ENCODE measurements around the gene CDHR2.

Gene CDHR2

DNA sequence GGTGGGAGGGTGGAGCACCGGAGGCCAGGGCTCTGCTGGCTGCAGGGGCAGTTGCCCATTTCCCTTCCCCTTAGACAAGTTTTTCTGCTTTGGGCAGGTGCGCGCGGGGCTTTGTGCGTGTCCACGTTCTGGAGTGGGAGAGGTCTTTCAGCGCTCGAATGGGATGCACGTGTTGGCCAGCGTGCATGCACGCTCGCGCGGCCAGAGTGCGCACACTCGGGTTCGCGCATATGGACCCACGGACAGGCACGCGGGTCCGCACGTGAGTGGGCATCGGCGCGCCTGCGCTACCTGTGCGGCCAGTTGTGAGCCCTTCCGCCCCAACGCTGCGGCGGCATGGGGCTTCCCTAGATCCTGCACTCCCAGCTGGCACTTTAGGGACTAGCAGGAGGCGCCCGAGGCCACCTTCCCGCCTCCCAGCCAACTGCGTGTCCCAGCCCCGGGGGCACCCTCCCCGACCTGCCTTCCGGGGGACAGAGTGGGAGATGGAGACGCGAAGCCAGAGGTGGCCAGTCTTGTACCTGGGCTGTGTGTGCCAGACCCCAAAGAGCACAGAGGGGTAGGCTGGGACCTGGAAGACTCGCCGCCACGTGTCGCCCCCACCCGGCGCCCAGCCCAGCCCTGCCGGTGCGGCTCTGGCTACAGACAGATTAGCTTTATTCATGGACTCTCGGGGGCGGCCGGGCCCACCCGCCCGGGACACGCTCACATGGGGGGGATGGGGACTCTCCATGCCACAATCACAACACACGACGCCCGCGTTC lies 70.6 kb downstream of the CDHR2 start:
- no peak for DNase-seq (ENCODE audit: low read depth in 2 of 3, low spot score in 2 of 3)

DNA sequence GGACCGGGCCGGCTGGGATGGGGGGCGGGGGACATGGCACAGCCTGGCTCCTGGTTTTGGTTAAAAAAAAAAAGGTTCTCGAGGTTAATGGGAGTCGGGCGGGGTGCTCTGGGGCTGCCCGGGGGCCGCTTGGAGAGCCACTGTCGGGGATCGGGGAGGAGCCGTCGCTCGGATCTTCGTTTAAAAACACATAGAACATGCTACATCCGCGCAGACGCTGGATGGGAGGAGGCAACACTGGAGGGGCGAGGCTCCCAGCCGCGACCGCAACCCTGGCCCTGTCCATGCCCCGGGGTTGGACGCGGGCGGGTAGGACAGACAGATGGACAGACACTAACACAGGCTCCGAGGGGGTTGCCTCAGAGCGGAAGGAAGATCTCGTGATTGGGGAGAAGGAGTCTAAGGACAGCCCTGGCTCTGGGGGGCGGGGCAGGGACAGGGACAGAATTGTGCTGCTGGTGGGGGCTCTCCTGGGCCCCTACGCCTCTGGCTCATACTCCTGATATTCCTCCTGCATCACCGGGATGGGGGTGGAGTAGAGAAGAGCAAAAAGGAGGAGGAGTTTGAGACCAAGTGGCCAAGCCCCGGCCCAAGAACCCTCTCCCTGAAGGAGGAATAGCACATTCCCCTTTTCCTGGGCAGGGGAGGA lies 71.3 kb downstream of the CDHR2 start:
- DNase-seq (ENCODE audit: low read depth in 2 of 3, low spot score in 2 of 3) = no peak

GRCh38 chr5:176621661-176622079 lies 72.5 kb downstream of the CDHR2 start:
- no peak for DNase-seq (ENCODE audit: low read depth in 2 of 3, low spot score in 2 of 3)

DNA sequence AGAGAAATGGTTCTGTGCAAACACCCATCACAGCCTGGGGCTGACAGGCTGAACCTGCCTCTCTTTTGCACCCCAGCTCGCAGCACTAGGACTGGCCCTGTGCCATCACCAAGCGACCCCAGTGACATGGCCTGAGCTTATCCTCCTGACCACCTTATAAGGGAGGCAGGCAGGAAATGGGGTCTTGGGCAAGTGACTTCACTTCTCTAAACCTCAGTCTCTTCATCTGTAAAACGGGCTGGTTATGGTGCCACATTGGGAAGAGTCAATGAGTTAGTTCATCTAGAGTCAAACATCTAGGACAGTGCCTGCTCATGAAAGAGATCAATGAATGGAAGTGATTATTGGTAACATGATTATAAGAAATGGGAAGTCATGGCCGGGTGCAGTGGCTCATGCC lies 75.0 kb downstream of the CDHR2 start:
- DNase-seq (ENCODE audit: low read depth in 2 of 3, low spot score in 2 of 3) = no peak

- DNase-seq (ENCODE audit: low read depth in 2 of 3, low spot score in 2 of 3) = no peak
Observed at GRCh38 chr5:176624938-176625337, 75.8 kb downstream of the CDHR2 start.

GRCh38 chr5:176625512-176625911 lies 76.4 kb downstream of the CDHR2 start:
- DNase-seq (ENCODE audit: low read depth in 2 of 3, low spot score in 2 of 3) = no peak

DNA sequence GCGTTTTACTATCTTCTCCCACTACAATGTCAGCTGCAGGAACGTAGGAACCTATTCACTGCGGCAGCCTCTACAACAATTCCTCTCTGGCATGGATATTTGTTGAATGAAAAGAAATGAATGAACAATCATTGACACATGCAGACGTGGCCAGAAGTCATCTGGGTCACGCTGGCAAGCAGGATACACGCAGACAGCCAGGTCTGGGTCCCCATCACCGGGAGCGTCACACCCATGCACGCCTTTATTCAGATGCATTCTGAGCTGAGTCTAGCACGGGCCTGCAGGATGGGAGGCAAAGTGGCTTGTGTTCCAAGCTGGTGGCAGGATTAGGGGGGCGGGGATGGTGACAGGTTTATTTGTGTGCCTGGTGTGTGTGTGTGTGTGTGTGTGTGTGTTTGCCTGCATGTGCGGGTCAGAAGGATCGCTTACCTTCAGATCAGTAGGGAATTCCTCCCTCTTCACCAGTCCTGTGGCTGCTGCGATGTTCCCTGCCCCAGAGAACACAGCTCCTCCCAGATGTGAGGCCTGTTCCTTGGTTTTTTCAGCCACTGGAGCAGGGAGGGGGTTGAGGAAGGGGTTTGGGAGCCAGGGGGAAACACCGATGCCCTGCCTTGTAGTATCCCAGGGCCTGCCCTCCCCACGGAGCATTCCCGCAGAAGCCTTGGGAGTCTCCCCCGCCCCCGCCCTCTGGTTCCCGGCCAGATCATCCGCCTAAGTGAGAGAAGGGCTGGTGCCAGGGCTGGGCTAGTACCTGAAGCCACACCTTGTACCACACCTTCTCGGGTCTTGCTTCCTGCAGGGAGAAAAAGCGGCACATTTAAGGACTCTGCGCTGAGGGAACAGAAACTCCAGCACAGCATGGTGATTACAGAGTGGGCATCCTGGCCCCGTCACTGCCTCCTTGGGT lies 77.1 kb downstream of the CDHR2 start:
- DNase-seq (ENCODE audit: low read depth in 2 of 3, low spot score in 2 of 3) = no peak

- DNase-seq (ENCODE audit: low read depth in 2 of 3, low spot score in 2 of 3) = no peak
Observed at GRCh38 chr5:176626876-176627236, 77.7 kb downstream of the CDHR2 start.

- DNase-seq (ENCODE audit: low read depth in 2 of 3, low spot score in 2 of 3) = no peak
Observed at GRCh38 chr5:176627582-176627981, 78.4 kb downstream of the CDHR2 start.

- no peak for DNase-seq (ENCODE audit: low read depth in 2 of 3, low spot score in 2 of 3)
Observed at GRCh38 chr5:176628406-176629228, 79.5 kb downstream of the CDHR2 start.

GRCh38 chr5:176629317-176629852 lies 80.2 kb downstream of the CDHR2 start:
- no peak for DNase-seq (ENCODE audit: low read depth in 2 of 3, low spot score in 2 of 3)

DNA sequence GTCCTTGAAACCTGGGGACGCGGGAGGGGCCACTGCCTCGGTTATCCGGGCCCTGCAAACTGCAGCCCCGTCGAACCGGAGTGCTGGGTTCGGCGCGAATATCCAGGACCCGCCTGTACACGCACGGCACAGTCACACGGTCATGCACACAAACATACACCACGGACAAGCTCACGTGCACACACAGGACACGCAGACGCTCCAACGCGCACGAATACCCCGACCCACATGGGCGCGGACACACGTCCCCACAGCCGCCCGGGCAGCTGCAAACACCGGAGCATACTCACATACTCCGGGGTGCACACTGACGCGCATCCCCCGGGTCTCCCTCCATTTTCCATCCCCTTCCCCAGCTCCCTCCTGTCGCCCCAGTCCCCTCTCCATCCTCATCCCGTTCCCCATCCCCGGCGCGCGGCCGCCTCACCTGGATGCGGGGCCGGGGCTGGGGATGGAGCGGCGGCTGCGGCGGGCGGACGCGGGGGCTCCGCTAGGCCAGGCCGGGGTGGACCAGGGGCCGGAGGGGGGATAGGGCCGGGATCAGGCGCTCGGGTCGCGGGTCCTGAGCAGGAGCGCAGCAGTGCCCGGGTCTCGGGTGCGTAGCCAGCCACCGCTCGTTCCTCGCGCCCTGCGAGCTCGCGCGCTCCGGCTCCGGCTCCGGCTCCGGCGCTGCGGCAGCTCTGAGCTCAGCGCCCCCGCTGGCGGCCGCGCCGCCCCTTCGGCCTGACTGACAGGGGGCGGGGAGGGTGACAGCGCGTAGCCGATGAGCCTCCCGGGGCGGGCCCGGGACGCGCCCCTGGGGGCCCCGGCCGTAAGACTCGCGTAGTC lies 80.9 kb downstream of the CDHR2 start, which contains the start of the genes EIF4E1B and SNCB:
TSS of gene EIF4E1B (plus strand) at position 823 of the 828 bp plus-strand sequence. CDS start 12,113 bp downstream, outside the sequence.
TSS of gene SNCB (minus strand) at position 682 of the 828 bp plus-strand sequence. CDS start 880 bp downstream, outside the sequence.
- DNase-seq (ENCODE audit: low read depth in 2 of 3, low spot score in 2 of 3) = no peak

DNA sequence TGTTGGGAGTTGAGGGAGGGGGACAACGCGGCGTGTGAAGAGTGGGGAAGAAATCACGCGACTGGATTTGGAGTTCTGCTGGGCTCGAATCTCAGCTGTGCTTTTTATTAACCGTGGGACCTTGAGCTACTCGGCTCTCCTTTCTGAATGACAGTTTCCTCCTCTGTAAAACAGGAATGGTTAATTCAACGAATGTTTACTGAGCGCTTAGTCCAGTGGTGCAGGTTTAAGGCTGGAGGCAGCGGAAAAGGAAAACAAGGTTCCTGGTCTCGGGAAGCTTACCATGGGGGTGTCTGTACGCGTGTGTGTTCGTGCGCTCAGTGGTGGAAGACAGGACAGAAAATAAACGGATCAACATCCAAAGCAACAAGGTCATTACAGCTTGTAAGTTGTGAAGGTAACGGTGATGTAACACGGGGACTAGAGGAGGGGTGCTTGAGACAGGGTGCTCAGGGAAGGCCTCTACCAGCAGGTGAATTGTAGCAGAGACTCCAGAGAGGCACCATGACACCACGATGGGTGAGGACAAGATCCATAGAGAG lies 81.6 kb downstream of the CDHR2 start:
- DNase-seq (ENCODE audit: low read depth in 2 of 3, low spot score in 2 of 3) = no peak

DNA sequence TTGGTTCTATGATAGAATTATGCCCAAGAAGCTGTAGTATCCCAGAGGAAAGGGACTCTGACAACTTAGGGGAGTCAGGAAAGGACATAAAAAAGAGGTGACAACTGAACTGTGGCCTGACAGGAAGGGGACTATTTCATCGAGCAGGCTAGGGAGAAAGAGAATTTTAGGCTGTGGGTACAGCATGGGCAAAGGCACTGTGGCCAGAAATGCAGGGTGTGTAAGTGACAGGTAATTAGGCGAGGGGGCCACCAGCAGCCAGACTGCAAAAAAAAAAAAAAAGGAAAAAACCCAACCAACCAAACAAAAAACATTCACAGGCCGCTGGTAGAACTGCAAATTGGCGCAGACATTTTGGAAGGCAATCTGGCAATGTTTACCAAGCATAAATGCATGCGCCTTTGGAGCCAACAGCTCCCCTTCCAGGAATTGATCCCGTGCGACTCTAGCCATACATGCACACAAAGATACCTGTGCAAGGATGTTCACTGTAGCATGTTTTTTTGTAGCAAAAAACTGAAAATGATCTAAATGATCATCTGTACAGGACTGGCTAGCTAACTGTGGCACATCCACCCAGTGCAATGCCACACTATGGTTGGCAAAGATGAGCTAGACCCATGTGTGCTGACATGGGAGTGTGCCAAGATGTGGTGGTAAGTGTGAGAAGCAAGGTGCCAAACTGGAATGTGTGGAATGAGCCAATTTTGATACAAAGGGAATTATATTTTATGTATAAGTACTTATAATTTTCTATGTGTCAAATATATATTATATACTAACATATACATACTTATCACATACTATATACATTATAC lies 82.5 kb downstream of the CDHR2 start:
- no peak for DNase-seq (ENCODE audit: low read depth in 2 of 3, low spot score in 2 of 3)

- DNase-seq (ENCODE audit: low read depth in 2 of 3, low spot score in 2 of 3) = no peak
Observed at GRCh38 chr5:176632745-176633144, 83.6 kb downstream of the CDHR2 start.

DNA sequence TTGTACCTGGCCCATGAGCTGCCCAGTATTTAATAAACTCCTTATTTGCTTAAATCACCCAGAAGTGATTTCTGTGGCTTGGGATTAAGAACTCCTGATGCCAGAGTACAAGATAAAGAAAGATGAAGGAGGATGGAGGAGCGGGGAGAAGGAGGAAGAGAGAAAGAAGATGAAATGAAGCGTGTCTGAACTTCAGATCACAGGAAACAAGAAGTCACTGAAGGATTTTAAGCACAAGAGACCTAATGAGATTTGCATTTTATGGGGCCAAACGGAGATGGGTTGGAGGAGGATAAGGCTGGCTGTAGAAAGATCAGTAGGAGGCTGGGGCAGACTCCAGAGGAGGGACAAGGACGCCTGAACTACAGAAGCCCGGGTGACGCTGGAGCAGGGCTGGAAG lies 84.5 kb downstream of the CDHR2 start:
- DNase-seq (ENCODE audit: low read depth in 2 of 3, low spot score in 2 of 3) = no peak

DNA sequence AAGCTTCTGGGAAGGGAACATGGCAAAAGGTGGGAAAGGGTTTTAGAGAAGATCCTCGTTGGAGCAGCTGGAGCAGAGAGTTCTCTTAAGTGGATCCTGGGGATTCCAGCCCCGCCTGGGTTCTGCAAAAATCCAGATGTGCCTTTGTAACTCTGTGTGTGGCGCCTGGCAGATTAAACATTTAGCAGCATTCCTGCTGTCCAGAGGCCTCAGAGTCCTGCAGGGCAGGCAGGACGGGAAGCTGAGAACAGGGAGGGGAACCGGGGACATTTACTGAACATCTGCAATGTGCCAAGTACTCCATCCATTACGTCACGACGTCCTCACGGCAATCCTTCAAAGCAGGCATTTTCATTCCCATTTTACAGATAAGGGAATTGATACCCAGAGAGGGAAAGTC lies 87.3 kb downstream of the CDHR2 start:
- DNase-seq (ENCODE audit: low read depth in 2 of 3, low spot score in 2 of 3) = no peak

DNA sequence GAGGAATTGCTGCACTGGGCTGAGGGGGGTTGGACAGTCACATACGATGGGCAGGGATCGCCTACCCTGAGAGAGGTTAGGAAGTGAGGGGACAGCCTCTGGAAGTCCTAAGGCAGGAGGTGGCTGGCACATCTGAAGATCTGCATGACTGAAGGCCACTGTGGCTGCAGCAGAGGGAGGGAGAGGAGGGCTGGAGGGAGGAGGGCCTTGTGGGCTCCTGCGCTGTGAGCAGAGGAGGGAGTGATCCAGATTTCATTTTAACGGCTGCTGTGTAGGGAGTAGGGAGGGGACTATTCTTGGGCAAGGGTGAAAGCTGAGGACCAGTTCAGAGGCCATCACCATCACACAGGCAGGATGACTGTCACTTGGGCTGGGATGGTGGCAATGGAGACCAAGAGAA lies 88.4 kb downstream of the CDHR2 start:
- no peak for DNase-seq (ENCODE audit: low read depth in 2 of 3, low spot score in 2 of 3)

Measured in activated CD8-positive, alpha-beta memory T cell treated with anti-CD3 and anti-CD28 coated beads for 48 hours (primary cell).